GM08714 (cell line): ENCODE measurements around the gene ELAVL1.

Experiments
- H3K4me3 ChIP-seq: fragments of 200-500 bp; sonication (Bioruptor generic); 2 replicates; pipeline ENCODE4 v1.5.1; 2014; ENCODE audit warnings: mild to moderate bottlenecking, low read length, inconsistent platforms
- ZNF274 ChIP-seq: IDR thresholded peaks from 2 replicates; pipeline ENCODE4 v1.6.1; 2012; ENCODE audit warnings: mild to moderate bottlenecking, low read depth, low read length

The ELAVL1 gene

GRCh38 chr19:7959211-7959610, 46.2 kb downstream of the ELAVL1 start:
- TF ChIP-seq ZNF274, result no peak
- no peak overlapping the region for H3K4me3 ChIP-seq

GRCh38 chr19:7955696-7956095, 49.7 kb downstream of the ELAVL1 start:
- H3K4me3 ChIP-seq, result no peak overlapping the region
- TF ChIP-seq ZNF274, result no peak

- no peak overlapping the region for H3K4me3 ChIP-seq
- TF ChIP-seq ZNF274, result no peak
Observed at GRCh38 chr19:7953576-7953975, 51.9 kb downstream of the ELAVL1 start.

- H3K4me3 ChIP-seq, result no peak overlapping the region
- TF ChIP-seq ZNF274, result no peak
Observed at GRCh38 chr19:7953060-7953459, 52.4 kb downstream of the ELAVL1 start.

GRCh38 chr19:7947939-7948338, 57.5 kb downstream of the ELAVL1 start:
- no peak overlapping the region for H3K4me3 ChIP-seq
- TF ChIP-seq ZNF274, result no peak

- peak overlapping the region; percentile 78; the same call in 1 of the 2 replicates for H3K4me3 ChIP-seq
- no peak for TF ChIP-seq ZNF274
Observed at GRCh38 chr19:7944177-7944761, 61.2 kb downstream of the ELAVL1 start.

- H3K4me3 ChIP-seq, result peak within 1 kb of the TSS; percentile 95
- TF ChIP-seq ZNF274, result no peak
Observed at GRCh38 chr19:7943444-7944176, 61.8 kb downstream of the ELAVL1 start, which contains the start of gene TIMM44. Gene TIMM44, minus strand, starts transcription at chr19:7943666. Its CDS starts 15 bp downstream, at chr19:7943651.

- TF ChIP-seq ZNF274, result no peak
- H3K4me3 ChIP-seq, result peak overlapping the region; percentile 95
Observed at GRCh38 chr19:7942981-7943443, 62.4 kb downstream of the ELAVL1 start.

GRCh38 chr19:7941895-7942596, 63.4 kb downstream of the ELAVL1 start:
- TF ChIP-seq ZNF274, result no peak
- peak overlapping the region; percentile 95; the same call in 1 of the 2 replicates for H3K4me3 ChIP-seq

- no peak overlapping the region for H3K4me3 ChIP-seq
- TF ChIP-seq ZNF274, result no peak
Observed at GRCh38 chr19:7940841-7941240, 64.6 kb downstream of the ELAVL1 start.

GRCh38 chr19:7934766-7935165, 70.7 kb downstream of the ELAVL1 start:
- TF ChIP-seq ZNF274, result no peak
- H3K4me3 ChIP-seq, result no peak overlapping the region

- no peak overlapping the region for H3K4me3 ChIP-seq
- TF ChIP-seq ZNF274, result no peak
Observed at GRCh38 chr19:7933828-7934725, 71.4 kb downstream of the ELAVL1 start.

GRCh38 chr19:7933411-7933810, 72.0 kb downstream of the ELAVL1 start:
- no peak overlapping the region for H3K4me3 ChIP-seq
- TF ChIP-seq ZNF274, result no peak

GRCh38 chr19:7932930-7933300, 72.5 kb downstream of the ELAVL1 start:
- no peak overlapping the region for H3K4me3 ChIP-seq
- no peak for TF ChIP-seq ZNF274
